Transverse colon (tissue), 4 donors: ENCODE data around the gene MAPRE2. TPM values are rescaled to one million over a fixed set of nuclear protein-coding genes. Genes with fewer than 3 reads are reported as not detected.

Source experiments
- DNase-seq: peaks from one replicate; pipeline ENCODE4 v3.0.0-alpha.2; 2019
- H3K27ac ChIP-seq, 4 donors: fragments of 200-600 bp; sonication (generic); 2 replicates each; pipeline ENCODE4 v1.5.1; 2016 to 2018; ENCODE audit warnings: inconsistent platforms in 4 of 4
- H3K27me3 ChIP-seq: fragments of 200-600 bp; sonication (generic); 2 replicates; pipeline ENCODE4 v1.5.1; 2017; ENCODE audit warnings: inconsistent platforms
- H3K36me3 ChIP-seq, 4 donors: fragments of 200-600 bp; sonication (generic); 2 replicates each; pipeline ENCODE4 v1.5.1; 2017 to 2019; ENCODE audit warnings: inconsistent platforms in 4 of 4
- H3K4me1 ChIP-seq, 4 donors: fragments of 200-600 bp; sonication (generic); 2 replicates each; pipeline ENCODE4 v1.5.1; 2017 to 2020; ENCODE audit warnings: inconsistent platforms in 4 of 4
- H3K4me3 ChIP-seq, 4 donors: fragments of 200-600 bp; sonication (generic); 1 replicate in 1 of 4; 2 replicates in 3 of 4; pipeline versions ENCODE4 v1.5.1 to v1.6.1; 2017 to 2019; ENCODE audit warnings: inconsistent platforms in 4 of 4
- H3K9me3 ChIP-seq, 2 donors: fragments of 200-600 bp; sonication (generic); 2 replicates each; pipeline ENCODE4 v1.5.1; 2017 to 2019; ENCODE audit warnings: inconsistent platforms in 2 of 2
- EP300 ChIP-seq: sonication (generic); formaldehyde crosslinking; IDR thresholded peaks from one replicate; pipeline ENCODE4 v1.6.1; 2017; ENCODE audit warnings: antibody characterized with exemption, low read depth
- POLR2A ChIP-seq: fragments of 450-650 bp; IDR thresholded peaks from one replicate; pipeline ENCODE4 v1.6.1; 2016; ENCODE audit warnings: antibody characterized with exemption, mild to moderate bottlenecking, moderate library complexity
- POLR2AphosphoS5 ChIP-seq, 3 donors: sonication (generic); formaldehyde crosslinking; IDR thresholded peaks; one replicate each; pipeline ENCODE4 v1.6.1; 2016; ENCODE audit warnings: antibody characterized with exemption in 3 of 3
- WGBS, 2 donors: methylation state at CpG; one replicate each; pipeline ENCODE4 v1.1.5; 2018; ENCODE audit warnings: low coverage in 1 of 2; 5-methylcytosine and 5-hydroxymethylcytosine counted together
- in situ Hi-C, 4 donors: fragments of 200-750 bp; cut with MboI; loops; one replicate each; pipeline versions ENCODE4 v1.15.0 to v1.15.1; 2017; ENCODE audit warnings: low sequenced_read_pairs in 3 of 4, low pct_ligation_motif_present in 1 of 4, low pct_unique_long_range_greater_than_20kb in 1 of 4
- intact Hi-C: fragments of 100-400 bp; cut with DNase I; formaldehyde crosslinking; loops from one replicate; pipeline ENCODE4 v1.15.1; 2023; ENCODE audit warnings: low total_unique reads
- total RNA-seq, 4 donors: library from RNA; depleted of rRNA; stranded (reverse); fragments of >200 nt; gene quantifications; one replicate each; pipeline ENCODE4 v1.1.0, GENCODE V29; 2016
- TF ChIP-seq, protein P1 (sequence below), 5 experiments: fragments of 200-600 bp in 3 of 5; fragments of 450-650 bp in 2 of 5; sonication (generic) in 3 of 5; IDR thresholded peaks; 1 replicate in 2 of 5; 2 replicates in 3 of 5; pipeline ENCODE4 v1.5.1; 2016 to 2017; ENCODE audit warnings: antibody characterized with exemption in 5 of 5, inconsistent platforms in 3 of 5, mild to moderate bottlenecking in 2 of 5, moderate library complexity in 1 of 5

Gene MAPRE2
- total RNA-seq, 4 donors from 2014 or later = 23.1 to 102 (median 48.5) TPM

DNA sequence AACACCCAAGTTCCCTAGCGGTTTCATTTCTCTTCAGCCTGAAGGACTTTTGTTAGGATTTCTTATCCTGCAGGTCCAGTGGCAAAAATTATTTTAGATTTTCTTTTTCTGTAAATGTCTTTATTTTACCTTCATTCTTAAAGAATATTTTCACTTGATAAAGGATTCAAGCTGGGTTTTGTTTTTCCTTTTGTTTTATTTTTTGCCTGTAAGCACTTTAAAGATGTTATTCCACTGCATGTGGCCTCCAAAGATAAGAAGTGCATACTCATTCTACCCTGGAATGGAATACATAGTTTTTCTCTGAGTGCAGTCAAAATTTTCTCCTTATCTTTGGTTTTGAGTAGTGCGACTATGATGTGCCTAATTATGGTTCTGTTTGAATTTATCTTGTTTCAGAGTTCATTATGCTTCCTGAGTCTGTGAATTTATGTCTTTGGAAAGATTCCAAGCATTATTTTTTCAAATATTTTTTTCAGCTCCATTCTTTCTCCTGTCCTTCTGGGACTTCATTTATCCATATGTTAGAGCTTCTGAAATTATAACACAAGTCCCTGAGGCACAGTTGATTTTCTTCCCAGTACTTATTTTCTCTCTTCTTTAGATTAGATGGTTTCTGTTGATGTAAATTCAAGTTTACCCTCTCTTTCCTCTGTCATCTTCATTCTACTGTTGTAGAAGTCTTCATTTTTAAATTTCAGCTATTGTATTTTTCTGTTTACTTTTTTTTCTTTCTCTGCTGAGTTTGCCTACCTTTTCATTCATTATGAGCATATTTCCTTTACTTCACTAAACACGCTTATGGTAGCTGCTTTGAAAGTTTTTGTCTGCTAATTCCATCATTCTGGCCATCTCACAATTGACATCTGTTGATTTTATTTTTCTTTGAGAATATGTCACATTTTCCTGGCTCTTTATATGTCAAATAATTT lies 69.6 kb downstream of the MAPRE2 start:
- no peak for DNase-seq
- no peaks in the 10 kb centered on the region for H3K4me1 ChIP-seq
- H3K9me3 ChIP-seq = no peaks in the 10 kb centered on the region
- no peak overlapping the region for H3K4me3 ChIP-seq
- WGBS, 2 donors = 87 to 93% methylated on average over 2 to 3 of the region's 3 CpGs
- in situ Hi-C loops = no loop called here
- no peaks in the 10 kb centered on the region for H3K27me3 ChIP-seq
- no peak for TF ChIP-seq POLR2A
- TF ChIP-seq EP300 = no peak
- TF ChIP-seq POLR2AphosphoS5 (IDR thresholded peaks at IDR 0.05) = no peak
- TF ChIP-seq, protein P1, sequence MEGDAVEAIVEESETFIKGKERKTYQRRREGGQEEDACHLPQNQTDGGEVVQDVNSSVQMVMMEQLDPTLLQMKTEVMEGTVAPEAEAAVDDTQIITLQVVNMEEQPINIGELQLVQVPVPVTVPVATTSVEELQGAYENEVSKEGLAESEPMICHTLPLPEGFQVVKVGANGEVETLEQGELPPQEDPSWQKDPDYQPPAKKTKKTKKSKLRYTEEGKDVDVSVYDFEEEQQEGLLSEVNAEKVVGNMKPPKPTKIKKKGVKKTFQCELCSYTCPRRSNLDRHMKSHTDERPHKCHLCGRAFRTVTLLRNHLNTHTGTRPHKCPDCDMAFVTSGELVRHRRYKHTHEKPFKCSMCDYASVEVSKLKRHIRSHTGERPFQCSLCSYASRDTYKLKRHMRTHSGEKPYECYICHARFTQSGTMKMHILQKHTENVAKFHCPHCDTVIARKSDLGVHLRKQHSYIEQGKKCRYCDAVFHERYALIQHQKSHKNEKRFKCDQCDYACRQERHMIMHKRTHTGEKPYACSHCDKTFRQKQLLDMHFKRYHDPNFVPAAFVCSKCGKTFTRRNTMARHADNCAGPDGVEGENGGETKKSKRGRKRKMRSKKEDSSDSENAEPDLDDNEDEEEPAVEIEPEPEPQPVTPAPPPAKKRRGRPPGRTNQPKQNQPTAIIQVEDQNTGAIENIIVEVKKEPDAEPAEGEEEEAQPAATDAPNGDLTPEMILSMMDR (IDR thresholded peaks at IDR 0.05) = no peak
- H3K36me3 ChIP-seq = no peaks in the 10 kb centered on the region
- intact Hi-C loops = no loop called here
- H3K27ac ChIP-seq = no peak overlapping the region

DNA sequence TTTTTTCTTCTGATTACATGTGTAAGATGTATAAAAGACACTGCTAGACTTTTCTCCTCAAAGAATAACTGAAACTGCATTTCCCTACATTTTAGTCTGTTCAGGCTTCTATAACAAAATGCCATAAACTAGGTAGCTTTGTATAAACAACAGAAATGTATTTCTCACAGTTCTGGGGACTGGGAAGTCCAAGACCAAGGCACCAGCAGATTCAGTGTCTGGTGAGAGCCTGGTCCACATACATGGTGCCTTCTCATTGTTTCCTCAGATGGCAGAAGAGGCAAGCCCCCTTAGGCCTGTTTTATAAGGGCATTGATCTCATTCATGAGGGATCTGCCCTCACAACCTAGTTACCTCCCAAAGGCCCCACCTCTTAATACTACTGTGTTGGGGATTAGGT lies 71.5 kb downstream of the MAPRE2 start:
- in situ Hi-C loops (no loop called here), intact Hi-C loops (no loop called here)
- TF ChIP-seq POLR2A (no peak), EP300 (no peak), POLR2AphosphoS5 (IDR thresholded peaks at IDR 0.05) (no peak)
- TF ChIP-seq, protein P1 (IDR thresholded peaks at IDR 0.05) = no peak
- H3K4me3 ChIP-seq = no peak overlapping the region
- no peaks in the 10 kb centered on the region for H3K27me3 ChIP-seq
- no peak overlapping the region for H3K27ac ChIP-seq
- no peaks in the 10 kb centered on the region for H3K36me3 ChIP-seq
- no peaks in the 10 kb centered on the region for H3K9me3 ChIP-seq
- no peak for DNase-seq
- H3K4me1 ChIP-seq = peaks cover 2 to 5% (median 5%) of the 10 kb centered on the region in 4 donors

DNA sequence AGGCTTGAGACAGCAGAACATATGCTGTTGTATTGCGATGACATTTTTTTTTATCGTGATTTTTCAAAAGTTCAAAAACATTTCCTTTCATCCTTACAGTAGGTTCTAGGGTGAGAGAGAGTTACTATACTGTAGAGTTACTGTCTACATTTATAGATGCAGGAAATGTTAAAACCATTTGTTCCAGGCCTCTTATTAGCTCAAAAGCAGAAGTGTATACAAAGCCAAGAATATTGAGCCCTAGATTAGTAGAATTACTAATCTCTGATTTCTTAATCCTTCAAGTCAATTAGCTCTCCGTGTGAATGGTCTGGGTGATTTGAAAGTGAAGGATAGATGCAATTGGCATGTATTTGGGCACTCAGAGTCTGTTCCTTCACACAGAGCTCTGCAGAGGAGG lies 73.1 kb downstream of the MAPRE2 start:
- Histone ChIP-seq H3K36me3 (no peaks in the 10 kb centered on the region), H3K4me1 (peaks cover 9 to 18% (median 15%) of the 10 kb centered on the region in 4 donors), H3K27me3 (no peaks in the 10 kb centered on the region), H3K27ac (no peak overlapping the region), H3K9me3 (no peaks in the 10 kb centered on the region), H3K4me3 (no peak overlapping the region)
- in situ Hi-C loops (no loop called here), intact Hi-C loops (no loop called here)
- no peak for TF ChIP-seq POLR2AphosphoS5 (IDR thresholded peaks at IDR 0.05)
- no peak for TF ChIP-seq EP300
- TF ChIP-seq, protein P1 (IDR thresholded peaks at IDR 0.05) = no peak
- TF ChIP-seq POLR2A = no peak
- DNase-seq = no peak
- 81 to 84% methylated on average over 3 of the region's 3 CpGs for WGBS, 2 donors

DNA sequence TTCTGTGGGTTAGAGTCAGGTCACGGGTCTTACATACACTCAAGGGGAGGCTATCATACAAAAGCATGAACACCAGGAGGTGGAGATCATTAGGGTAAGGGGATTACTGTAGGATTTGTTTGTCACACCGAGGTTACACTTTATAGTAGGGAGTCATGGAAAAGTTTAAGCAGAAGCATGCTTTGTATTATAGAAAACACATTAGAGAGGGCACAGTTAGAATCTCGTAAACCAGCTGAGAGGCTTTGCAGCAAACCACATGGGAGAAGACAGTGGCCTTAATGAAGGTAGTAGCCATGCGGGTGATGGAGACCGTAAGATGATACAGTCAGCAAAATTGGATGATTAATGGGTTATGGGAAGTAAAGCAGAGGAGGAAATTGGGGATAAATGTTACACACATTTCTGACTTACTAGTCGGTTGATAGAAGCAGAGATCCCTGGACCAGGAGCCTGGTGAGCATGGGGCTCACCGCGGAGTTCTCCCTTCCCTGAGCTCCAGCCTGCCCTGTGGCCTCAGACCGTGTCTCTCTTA lies 75.6 kb downstream of the MAPRE2 start:
- WGBS, 2 donors = 95 to 98% methylated on average over 5 to 9 of the region's 9 CpGs
- Histone ChIP-seq H3K27me3 (no peaks in the 10 kb centered on the region), H3K9me3 (no peaks in the 10 kb centered on the region), H3K4me3 (no peak overlapping the region), H3K36me3 (no peaks in the 10 kb centered on the region), H3K27ac (peak overlapping the region in 1 of 4 donors; percentile 79), H3K4me1 (peaks cover 9 to 18% (median 15%) of the 10 kb centered on the region in 4 donors)
- intact Hi-C loops = no loop called here
- TF ChIP-seq EP300 = no peak
- TF ChIP-seq, protein P1 (IDR thresholded peaks at IDR 0.05) = no peak
- no peak for TF ChIP-seq POLR2AphosphoS5 (IDR thresholded peaks at IDR 0.05)
- TF ChIP-seq POLR2A = no peak
- in situ Hi-C loops = no loop called here
- no peak for DNase-seq
